Measurements from ENCODE around the gene ESRRG.

Gene ESRRG

GRCh38 chr1:216500273-216500967, 222.8 kb downstream of the ESRRG start:
- DNase-seq, result no peak

- DNase-seq, result no peak
Observed at GRCh38 chr1:216499581-216500272, 223.5 kb downstream of the ESRRG start.

GRCh38 chr1:216498277-216498676, 225.0 kb downstream of the ESRRG start:
- DNase-seq, result no peak

GRCh38 chr1:216485042-216485441, 238.2 kb downstream of the ESRRG start:
- no peak for DNase-seq

- DNase-seq, result no peak
Observed at GRCh38 chr1:216483672-216484401, 239.4 kb downstream of the ESRRG start.

GRCh38 chr1:216482620-216483019, 240.6 kb downstream of the ESRRG start:
- DNase-seq, result no peak

GRCh38 chr1:216478238-216478637, 245.0 kb downstream of the ESRRG start:
- no peak for DNase-seq

DNA sequence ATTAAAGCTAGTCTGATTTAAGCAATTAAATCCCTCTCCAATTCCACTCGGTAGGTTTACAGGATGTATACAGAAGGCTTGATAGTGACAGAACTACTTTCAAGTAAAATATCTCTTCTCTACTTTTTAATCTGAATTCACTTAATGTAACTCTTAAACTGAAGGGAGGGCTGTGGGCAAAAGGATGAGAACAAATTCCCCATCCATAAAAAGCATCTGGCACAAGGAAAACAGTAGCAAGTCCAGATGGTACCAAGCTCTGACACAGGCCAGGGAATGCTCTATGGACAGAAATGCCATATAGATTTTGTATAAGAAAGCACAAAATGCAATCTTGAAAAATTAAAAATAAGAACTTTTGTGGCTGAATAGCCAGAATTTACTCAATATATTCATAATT, 246.9 kb downstream of the ESRRG start:
- DNase-seq, result no peak

- DNase-seq, result no peak
Observed at GRCh38 chr1:216475659-216476276, 247.5 kb downstream of the ESRRG start.

- DNase-seq, result no peak
Observed at GRCh38 chr1:216466162-216466801, 256.9 kb downstream of the ESRRG start.

GRCh38 chr1:216464489-216464888, 258.7 kb downstream of the ESRRG start:
- DNase-seq, result no peak

DNA sequence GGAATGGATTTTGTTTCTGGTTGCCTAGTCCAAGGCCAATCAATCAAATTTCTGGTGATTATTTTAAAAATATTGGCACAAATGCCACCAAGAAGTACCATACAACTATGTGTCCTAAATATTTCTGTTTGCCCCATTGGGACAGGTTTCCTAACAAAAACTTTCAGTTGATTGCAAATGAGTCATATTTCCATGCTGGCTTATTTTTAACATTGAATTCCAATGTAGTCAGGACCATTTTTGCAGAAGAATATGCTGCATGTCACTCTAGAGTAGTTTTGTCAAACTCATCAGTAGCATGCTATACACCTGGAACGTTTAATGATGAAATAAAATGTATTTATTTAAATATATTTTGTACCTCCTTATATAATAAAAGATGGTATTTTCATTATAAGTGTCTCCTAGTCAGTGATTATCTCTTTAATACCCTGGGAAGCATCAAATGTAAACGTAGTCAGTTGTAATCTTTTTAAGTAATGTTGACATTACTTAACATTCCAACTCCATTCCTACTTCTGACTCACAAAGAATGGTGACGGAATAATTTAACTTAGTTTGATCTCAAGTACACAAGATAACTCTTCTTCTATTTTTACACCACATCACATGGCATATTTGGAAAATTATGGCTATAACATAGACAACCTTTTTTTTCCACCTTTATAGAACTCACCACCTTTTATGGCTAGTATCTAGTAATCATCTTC, 261.0 kb downstream of the ESRRG start:
- DNase-seq, result no peak

GRCh38 chr1:216461466-216461865, 261.8 kb downstream of the ESRRG start:
- no peak for DNase-seq

- no peak for DNase-seq
Observed at GRCh38 chr1:216459651-216460207, 263.5 kb downstream of the ESRRG start.

- DNase-seq, result no peak
Observed at GRCh38 chr1:216458812-216459211, 264.4 kb downstream of the ESRRG start.

- no peak for DNase-seq
Observed at GRCh38 chr1:216457356-216457755, 265.9 kb downstream of the ESRRG start.

GRCh38 chr1:216456682-216457081, 266.5 kb downstream of the ESRRG start:
- no peak for DNase-seq

DNA sequence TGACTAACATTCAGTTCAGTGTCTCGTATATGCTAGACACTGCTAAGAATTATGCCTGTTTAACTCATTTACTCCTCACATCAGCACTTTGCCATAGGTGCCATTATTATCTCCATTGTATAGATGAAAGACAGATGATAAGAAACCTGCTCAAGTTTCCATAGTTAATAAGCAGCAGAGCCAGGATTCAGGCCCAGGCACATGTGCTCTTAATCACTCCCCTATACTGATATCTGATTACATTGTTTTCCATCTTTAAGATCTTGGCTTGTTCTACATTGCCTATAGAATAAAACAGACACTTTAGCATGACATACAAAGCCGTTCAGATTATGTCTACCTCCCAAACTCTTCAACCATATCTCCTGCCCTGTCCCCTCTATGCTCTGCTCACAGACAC, 269.5 kb downstream of the ESRRG start:
- DNase-seq, result no peak

Data from suppressor macrophage (primary cell).